Hypothalamus (tissue), 51 donors: Measurements from ENCODE around the gene TXNDC11.

Experiments
- DNase-seq, 51 donors: peaks; one replicate each; lab custom pipeline; 2025; lab: John Stamatoyannopoulos, UW

The TXNDC11 gene

GRCh38 chr16:11721781-11722467 is 20.7 kb downstream of the TXNDC11 start:
- no peak for DNase-seq

GRCh38 chr16:11719762-11720161 is 22.9 kb downstream of the TXNDC11 start:
- no peak for DNase-seq

GRCh38 chr16:11719171-11719570 is 23.5 kb downstream of the TXNDC11 start:
- DNase-seq: no peak

GRCh38 chr16:11717811-11718210 is 24.8 kb downstream of the TXNDC11 start:
- DNase-seq: no peak

DNA sequence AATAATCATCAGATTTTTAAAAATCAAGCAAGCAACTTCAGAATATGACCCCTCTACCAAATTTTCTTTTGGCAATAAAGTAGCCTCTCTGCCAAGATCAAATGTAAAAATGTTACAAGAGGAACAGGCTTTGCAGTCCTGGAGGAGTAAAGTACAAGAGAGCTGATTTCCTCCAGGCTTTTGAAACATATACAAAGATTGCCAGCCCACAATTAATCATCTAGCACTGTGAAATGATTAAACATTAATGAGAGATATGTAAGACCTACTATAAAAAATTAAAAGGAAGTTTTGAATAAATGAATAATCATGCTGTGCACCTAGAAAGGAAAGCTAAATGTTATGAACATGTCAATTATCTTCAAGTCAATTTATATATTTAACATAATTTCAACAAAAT is 26.3 kb downstream of the TXNDC11 start:
- no peak for DNase-seq

DNA sequence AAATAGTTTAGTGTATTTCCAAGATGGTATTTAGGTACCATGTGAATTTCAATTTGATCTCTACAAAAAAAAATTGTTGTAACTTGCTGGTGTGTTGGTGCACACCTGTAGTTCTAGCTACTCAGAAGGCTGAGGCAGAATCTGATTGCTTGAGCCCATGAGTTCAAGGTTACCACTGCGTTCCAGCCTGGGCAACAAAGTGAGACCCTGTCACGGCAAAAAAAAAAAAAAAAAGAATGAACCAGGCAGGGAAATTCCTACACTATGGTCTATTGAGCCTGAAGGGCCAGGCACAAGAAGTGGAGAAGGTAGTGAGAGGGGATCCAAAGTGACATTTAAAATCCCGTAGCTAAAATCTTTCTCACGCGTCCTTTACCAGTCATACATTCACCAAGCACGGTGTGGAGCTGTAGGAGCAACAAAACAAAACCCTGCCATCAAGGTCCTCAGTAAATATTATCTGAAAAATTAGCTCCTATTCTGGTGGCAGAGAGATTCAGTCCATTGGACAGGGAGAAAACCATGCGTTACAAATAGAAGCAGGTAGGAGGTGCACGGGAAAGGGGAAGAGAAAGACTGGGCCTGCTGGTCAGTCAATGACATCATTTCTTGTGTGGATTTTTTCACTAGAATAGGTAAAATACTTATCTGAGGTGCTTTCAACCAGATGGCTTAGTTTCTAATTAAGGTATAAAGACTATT is 27.3 kb downstream of the TXNDC11 start:
- DNase-seq: no peak

DNA sequence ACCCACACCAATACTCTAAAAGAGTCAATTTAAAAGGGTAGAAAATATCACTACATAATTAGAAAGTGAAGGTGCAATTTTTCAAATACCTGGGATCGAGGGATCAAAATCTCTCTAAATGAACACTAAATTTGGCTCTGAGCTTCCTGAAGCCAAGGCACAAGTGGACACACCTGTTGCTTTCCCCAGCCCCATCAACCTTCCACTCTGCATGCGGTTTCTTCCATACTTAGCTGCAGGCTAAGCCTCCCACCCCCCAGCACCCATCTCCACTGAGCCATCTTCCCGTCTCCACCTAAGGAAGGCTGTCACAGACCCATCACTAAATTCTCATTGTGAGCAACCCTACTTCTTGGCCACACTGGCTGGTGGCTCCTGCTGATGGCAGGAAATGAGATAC is 30.5 kb downstream of the TXNDC11 start:
- no peak for DNase-seq

DNA sequence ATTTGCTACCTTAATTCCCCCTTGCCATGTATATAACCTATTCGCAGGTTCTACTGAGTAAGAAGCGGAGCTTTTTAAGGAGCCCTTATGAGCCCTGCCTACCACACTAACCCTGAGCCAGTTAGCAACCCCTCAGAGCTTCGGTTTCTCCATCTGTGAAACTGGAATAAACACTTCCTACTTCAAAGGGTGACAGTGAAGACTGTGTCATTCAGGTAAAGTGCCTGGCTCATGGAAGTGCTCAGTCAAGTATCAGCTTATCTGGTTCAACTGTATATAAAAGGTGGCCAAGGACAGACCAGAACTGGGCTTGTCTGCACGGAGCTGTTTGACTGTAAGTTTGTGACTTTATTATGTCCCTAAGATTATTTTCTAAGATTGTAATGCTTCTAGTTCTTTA is 31.0 kb downstream of the TXNDC11 start:
- DNase-seq: no peak

DNA sequence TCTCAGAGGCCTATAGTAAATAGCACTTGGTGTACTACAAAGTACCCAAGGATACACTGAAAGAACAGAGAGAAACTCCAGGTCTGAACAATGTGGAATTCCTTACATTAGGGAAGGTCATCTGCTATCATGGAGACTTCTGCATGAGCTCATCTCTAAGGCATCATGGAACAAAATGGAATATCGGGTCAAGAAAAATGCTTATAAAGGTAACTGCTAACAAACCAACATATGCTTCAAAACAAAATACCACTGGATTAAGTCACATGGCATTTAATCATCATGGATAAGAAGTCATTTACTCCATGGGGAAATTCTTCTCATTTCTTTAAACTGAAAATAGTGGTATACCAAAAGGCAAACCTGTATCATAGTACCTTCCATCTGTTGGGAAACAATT is 34.2 kb downstream of the TXNDC11 start:
- DNase-seq: no peak

GRCh38 chr16:11707679-11708197 is 34.9 kb downstream of the TXNDC11 start:
- DNase-seq: no peak

DNA sequence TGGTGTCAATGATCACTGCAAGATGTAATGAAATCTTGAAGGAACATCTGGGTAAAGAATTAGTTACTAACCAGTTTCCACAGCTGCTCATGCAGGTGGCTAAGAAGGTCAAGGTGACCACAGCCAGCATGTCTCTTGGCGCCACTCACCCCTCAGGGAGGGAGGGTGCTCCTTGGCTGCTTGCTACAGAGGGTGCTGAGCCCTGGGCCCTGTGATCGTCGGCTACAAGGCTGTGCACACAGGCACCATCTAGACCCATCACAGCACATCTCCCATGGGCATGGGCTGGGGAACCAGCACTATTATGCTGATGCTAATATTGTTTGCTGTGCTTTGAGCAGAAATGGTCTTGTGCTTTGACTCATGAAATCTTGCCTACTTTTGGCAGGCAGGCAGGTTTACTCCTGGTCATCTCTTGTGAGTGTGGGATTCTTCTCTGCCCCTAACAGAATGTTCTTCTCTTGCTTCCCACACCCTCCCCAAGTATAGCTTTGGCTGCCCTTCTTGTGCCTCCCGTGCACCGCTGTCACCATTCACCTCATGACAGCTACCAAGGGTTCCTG is 36.4 kb downstream of the TXNDC11 start:
- peak in 17 of 51 donors; percentile 7 to 68 (median 30) for DNase-seq

DNA sequence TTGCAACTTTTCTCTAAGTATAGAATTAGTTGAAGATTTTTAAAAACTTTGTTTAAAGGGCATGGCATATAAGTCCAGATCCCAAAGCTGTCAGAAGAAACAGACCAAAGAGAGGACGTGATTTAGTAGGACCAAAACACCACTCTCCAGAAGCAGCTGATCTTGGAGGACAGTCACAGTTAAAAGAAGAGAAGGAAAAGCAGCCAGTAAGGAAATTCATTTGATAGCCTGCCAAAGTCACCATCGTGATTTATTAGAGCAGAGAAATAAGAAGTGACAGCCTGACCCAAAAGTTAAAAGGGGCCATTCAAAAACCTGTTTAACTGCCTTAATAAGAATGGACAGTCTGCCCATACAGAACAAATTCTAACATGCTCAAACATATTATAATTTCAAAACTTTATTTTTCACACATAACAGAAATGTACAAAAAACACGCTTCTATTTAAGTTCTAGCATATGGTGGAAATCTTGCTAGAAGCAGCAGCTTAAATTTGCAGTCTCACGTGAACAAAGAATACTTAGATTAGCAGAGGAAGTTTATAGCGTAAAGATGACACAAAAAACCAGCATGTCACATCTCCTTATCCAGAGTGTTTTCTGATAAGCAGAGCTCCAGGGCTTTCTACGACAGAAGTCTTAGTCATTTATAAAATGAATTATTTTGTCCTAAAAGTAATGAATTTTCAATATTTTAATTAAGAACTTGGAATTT is 37.2 kb downstream of the TXNDC11 start:
- no peak for DNase-seq

DNA sequence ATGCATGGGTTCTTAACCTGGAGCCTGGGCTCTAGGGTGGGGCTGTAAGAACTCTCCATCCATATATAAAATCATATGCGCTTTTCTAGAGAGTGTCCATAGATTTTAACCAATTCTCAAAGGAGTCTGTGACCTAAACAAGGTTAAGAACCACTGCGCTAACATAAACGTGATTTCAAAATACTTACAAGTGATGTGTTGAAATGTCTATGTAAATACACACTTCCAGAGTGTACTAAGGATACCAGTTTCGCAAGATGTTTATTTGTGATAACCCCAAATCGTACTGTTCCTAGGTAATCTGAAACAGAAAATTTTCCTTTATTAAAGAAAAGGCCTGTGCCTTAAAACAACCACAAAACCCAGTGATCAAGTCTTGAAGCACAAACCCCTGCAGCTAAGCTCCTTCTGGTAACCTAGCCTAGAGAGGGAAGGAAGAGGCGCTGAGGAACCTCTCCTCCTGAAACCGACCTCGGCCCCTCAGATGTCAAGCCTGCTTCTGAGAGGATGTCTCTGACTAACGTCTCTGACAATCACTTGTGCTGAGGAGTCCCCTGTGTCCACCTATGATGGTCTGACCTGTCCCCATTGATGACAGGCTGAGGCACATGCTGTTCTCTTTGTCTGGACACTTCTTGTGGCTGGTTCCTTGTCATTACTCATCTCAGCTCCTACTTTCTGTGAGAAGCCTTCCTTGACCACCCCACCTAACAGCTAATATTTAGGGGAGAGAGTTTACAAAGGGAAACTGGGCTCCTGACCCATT is 42.2 kb downstream of the TXNDC11 start:
- DNase-seq: no peak

DNA sequence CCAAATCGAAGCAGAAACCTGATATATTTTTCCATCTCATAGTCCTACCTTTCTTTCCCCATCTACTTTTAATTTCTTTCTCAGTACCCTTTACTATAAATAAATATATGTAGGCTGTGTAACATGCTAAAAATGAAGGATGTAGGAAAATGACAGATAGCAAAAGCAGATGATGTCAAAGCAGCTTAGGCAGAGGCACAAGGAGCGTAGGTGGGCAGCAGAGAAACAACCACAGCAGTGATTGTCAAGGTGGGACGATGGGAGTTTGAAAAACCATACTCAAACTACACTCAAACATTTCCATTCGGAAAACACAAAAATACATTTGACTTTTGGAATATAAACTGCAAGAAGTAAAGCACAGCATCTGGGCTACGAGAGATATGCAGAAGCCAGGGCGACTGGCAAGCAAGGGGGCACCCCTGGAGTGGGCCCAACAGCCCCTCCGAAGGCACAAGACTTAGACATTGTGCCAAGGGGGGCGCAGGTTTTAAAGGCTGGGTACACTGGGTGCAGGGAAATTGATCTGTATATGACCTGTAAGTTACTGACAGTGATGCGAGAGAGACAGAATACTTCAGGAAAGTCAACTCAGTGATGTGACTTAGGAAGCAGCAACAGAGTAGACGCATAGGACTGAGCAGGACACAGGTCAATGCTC is 43.3 kb downstream of the TXNDC11 start:
- no peak for DNase-seq

DNA sequence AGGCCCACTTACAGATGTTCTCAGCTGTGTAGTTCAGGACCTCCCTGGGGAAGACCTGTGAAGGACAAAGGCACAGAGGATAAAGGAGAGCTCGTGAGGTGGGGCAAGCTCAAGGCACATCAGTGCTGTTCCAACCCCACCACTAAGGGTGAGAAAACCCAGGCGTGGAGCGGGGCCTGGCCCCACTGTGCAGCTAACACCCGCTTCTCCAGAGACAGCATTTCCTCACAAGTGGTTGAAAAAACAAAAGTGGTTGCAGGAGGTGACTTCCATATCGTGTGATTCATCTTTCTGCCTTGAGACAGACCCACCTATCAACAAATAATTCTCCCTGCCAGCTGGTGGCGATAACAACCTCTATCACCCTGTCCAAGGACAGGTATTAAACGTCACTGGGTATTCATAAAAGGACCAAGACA is 44.4 kb downstream of the TXNDC11 start:
- DNase-seq: no peak

- peak in 2 of 51 donors; percentile 17 to 24 for DNase-seq
Measured at GRCh38 chr16:11697319-11697718, 45.3 kb downstream of the TXNDC11 start.

DNA sequence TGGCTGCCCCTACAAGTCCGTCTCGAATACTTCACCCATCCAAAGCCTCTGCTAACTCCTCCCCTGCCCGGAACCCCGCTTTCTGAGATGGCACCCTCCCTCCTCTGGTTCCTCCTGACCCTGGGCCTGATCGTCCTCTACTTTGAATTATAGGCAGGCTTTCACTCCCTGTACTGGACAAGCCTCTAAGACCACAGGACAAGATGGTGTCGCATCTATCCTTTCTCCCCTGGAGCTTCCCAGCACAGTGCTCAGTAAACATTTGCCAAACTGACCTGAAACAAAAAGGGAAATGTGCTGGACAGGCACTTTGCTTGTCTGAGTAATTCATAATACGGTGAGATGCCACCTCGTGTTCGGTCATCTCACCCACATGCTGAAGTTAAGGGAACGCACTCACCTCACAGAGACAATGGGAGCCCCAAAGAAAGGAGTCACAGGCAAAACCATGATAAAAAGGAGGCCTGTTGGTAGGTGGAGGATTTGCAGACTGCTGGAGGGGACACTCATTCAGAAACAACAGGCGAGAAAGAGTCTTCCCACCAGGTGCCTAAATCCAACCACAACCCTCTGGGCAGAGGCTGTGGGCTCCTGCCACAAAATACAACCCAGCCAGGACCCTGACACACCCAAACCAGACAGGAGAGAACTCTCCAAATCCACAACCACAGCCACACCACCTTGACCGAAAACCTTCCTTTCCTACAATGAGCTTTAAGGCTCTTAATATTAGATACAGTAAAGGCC is 46.2 kb downstream of the TXNDC11 start:
- no peak for DNase-seq

DNA sequence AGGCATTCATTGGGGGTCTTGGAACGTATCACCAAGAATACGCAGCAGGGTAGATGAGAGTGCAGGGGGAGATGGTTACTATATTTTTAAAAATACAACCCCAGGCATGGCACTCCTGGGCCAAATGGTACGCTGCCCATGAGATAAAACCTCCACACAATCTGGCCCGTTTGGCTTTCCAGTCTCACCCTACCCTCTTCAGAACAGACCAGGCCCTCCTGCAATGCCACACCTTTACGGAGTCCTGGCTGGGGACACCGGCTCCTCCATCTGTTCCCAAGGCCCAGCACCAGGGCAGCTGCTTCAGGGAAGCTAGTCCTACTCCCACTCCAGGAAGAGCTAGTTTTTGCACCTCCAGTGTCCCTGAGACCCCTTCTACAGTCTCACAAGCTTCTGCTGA is 50.0 kb downstream of the TXNDC11 start:
- DNase-seq: no peak

DNA sequence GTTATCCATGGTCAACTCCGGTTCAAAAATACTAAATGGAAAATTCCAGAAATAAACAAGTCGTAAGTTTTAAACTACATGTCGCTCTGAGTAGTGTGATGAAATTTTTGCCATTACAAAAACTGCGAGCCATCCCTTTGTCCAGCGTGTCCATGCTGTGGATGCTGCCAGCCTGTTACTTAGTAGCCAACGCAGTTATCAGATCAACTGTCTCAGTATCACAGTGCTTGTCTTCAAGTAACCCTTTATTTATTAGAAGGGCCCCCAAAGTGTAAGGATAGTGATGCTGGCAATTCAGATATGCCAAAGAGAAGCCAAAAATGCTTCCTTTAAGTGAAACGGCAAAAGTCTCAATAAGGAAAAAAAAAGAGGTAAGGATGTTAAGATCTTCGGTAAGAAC is 50.5 kb downstream of the TXNDC11 start:
- DNase-seq: no peak
